ENCODE measurements around the gene PIGM. TPM values are rescaled to one million over a fixed set of nuclear protein-coding genes. Genes with fewer than 3 reads are reported as not detected.
A peak's percentile ranks its signal among the peaks of the same experiment; 100 is the strongest.

Gene PIGM
- total RNA-seq, 1 donor from 2014 or later, result 6.5 TPM

GRCh38 chr1:159996653-159997052, 35.1 kb downstream of the PIGM start:
- Mint-ChIP-seq H3K4me3 (ENCODE audit: unreplicated experiment) (no peak overlapping the region), H3K36me3 (ENCODE audit: low read depth) (peaks cover 2% of the 10 kb centered on the region), H3K27ac (ENCODE audit: unreplicated experiment) (peak overlapping the region; percentile 59), H3K27me3 (ENCODE audit: low read depth) (peaks cover 10% of the 10 kb centered on the region), H3K9me3 (ENCODE audit: low read depth) (no peaks in the 10 kb centered on the region), H3K4me1 (ENCODE audit: low read depth) (peaks cover 26% of the 10 kb centered on the region)
- DNase-seq (ENCODE audit: low spot score), result no peak
- no peak for TF ChIP-seq CTCF (IDR thresholded peaks at IDR 0.05)

GRCh38 chr1:159994896-159995295, 36.9 kb downstream of the PIGM start:
- Mint-ChIP-seq H3K4me1 (ENCODE audit: low read depth) (peaks cover 26% of the 10 kb centered on the region), H3K4me3 (ENCODE audit: unreplicated experiment) (no peak overlapping the region), H3K9me3 (ENCODE audit: low read depth) (no peaks in the 10 kb centered on the region), H3K27ac (ENCODE audit: unreplicated experiment) (no peak overlapping the region), H3K36me3 (ENCODE audit: low read depth) (peaks cover 2% of the 10 kb centered on the region), H3K27me3 (ENCODE audit: low read depth) (peaks cover 8% of the 10 kb centered on the region)
- no peak for DNase-seq (ENCODE audit: low spot score)
- no peak for TF ChIP-seq CTCF (IDR thresholded peaks at IDR 0.05)

- TF ChIP-seq CTCF (IDR thresholded peaks at IDR 0.05), result no peak
- H3K27me3 Mint-ChIP-seq (ENCODE audit: low read depth), result peaks cover 12% of the 10 kb centered on the region
- no peak for DNase-seq (ENCODE audit: low spot score)
- H3K4me1 Mint-ChIP-seq (ENCODE audit: low read depth), result peaks cover 26% of the 10 kb centered on the region
- H3K36me3 Mint-ChIP-seq (ENCODE audit: low read depth), result no peaks in the 10 kb centered on the region
- no peak overlapping the region for H3K4me3 Mint-ChIP-seq (ENCODE audit: unreplicated experiment)
- H3K9me3 Mint-ChIP-seq (ENCODE audit: low read depth), result no peaks in the 10 kb centered on the region
- no peak overlapping the region for H3K27ac Mint-ChIP-seq (ENCODE audit: unreplicated experiment)
These were observed 37.9 kb downstream of the PIGM start for GRCh38 chr1:159993911-159994310.

- H3K4me3 Mint-ChIP-seq (ENCODE audit: unreplicated experiment), result no peak overlapping the region
- H3K27ac Mint-ChIP-seq (ENCODE audit: unreplicated experiment), result no peak overlapping the region
- no peaks in the 10 kb centered on the region for H3K36me3 Mint-ChIP-seq (ENCODE audit: low read depth)
- no peak for TF ChIP-seq CTCF (IDR thresholded peaks at IDR 0.05)
- peaks cover 18% of the 10 kb centered on the region for H3K27me3 Mint-ChIP-seq (ENCODE audit: low read depth)
- H3K9me3 Mint-ChIP-seq (ENCODE audit: low read depth), result no peaks in the 10 kb centered on the region
- DNase-seq (ENCODE audit: low spot score), result no peak
- H3K4me1 Mint-ChIP-seq (ENCODE audit: low read depth), result peaks cover 23% of the 10 kb centered on the region
These were observed 39.6 kb downstream of the PIGM start for GRCh38 chr1:159992161-159992560.

GRCh38 chr1:159991513-159991912, 40.3 kb downstream of the PIGM start:
- no peak for DNase-seq (ENCODE audit: low spot score)
- Mint-ChIP-seq H3K27me3 (ENCODE audit: low read depth) (peaks cover 23% of the 10 kb centered on the region), H3K4me3 (ENCODE audit: unreplicated experiment) (no peak overlapping the region), H3K4me1 (ENCODE audit: low read depth) (peaks cover 20% of the 10 kb centered on the region), H3K27ac (ENCODE audit: unreplicated experiment) (no peak overlapping the region), H3K9me3 (ENCODE audit: low read depth) (no peaks in the 10 kb centered on the region), H3K36me3 (ENCODE audit: low read depth) (no peaks in the 10 kb centered on the region)
- TF ChIP-seq CTCF (IDR thresholded peaks at IDR 0.05), result no peak
